HCT116 (cell line): ENCODE results near the gene PPARGC1A.

Experiments
- EZH2 ChIP-seq: fragments of 200-600 bp; sonication (generic); IDR thresholded peaks from 2 replicates; pipeline ENCODE4 v1.6.1; 2017; ENCODE audit warnings: antibody characterized with exemption, mixed run types
- POLR2A ChIP-seq: IDR thresholded peaks from 2 replicates; pipeline ENCODE4 v1.7.0; 2011; ENCODE audit warnings: borderline replicate concordance; ENCODE audit not compliant: insufficient read depth, insufficient read length; ENCODE audit errors: extremely low read depth
- ZFX ChIP-seq: fragments of 450-650 bp; IDR thresholded peaks from 2 replicates; pipeline ENCODE4 v1.6.1; 2017

- TF ChIP-seq ZFX: no peak
- no peak for TF ChIP-seq POLR2A
- TF ChIP-seq EZH2: no peak
Measured at GRCh38 chr4:23860919-23861318, 28.9 kb downstream of the PPARGC1A start.
